IMR-90 (cell line): ENCODE results near the gene PDILT. TPM values are rescaled to one million over a fixed set of nuclear protein-coding genes. Genes with fewer than 3 reads are reported as not detected.

Experiments used
- ATAC-seq: fragments of 200-7000 bp; cut with Tn5 transposase; 2 replicates; pipeline ENCODE4 v1.9.1; 2020; ENCODE audit warnings: low read depth, mild to moderate bottlenecking, moderate library complexity
- BruUV-seq: library from RNA; stranded (reverse); fragments of 400-500 nt; replicated peaks from 2 replicates; lab custom pipeline; 2021; lab: Mats Ljungman, UMichigan
- CTCF ChIA-PET: fragments of 300-600 bp; formaldehyde crosslinking; extraction: SDS; loops from one replicate; lab custom pipeline; 2021; ENCODE audit warnings: antibody characterized with exemption; lab: Yijun Ruan, JAX
- POLR2A ChIA-PET: fragments of 300-600 bp; sonication (Branson Sonifier 250); formaldehyde crosslinking; loops from one replicate; lab custom pipeline; 2022; ENCODE audit warnings: antibody characterized with exemption; ENCODE audit not compliant: unreplicated experiment; lab: Charles Lee
- DNase-seq: peaks from one replicate; pipeline ENCODE4 v3.0.0; 2013
- H2AFZ ChIP-seq: replicated peaks from 2 replicates; pipeline ENCODE3; 2013; ENCODE audit warnings: low read length, mild to moderate bottlenecking; ENCODE audit not compliant: poor library complexity
- H2AK5ac ChIP-seq: 2 replicates; pipeline ENCODE4 v1.6.1; 2013; ENCODE audit warnings: low read depth, low read length, inconsistent platforms
- H2AK9ac ChIP-seq: replicated peaks from 2 replicates; pipeline ENCODE3; 2013; ENCODE audit warnings: mild to moderate bottlenecking, low read depth, low read length, moderate library complexity; ENCODE audit not compliant: poor library complexity
- H2BK120ac ChIP-seq: 2 replicates; pipeline ENCODE4 v1.6.1; 2013; ENCODE audit warnings: low read depth, low read length, inconsistent platforms
- H2BK15ac ChIP-seq: 3 replicates; pipeline ENCODE4 v1.6.1; 2013; ENCODE audit warnings: low read depth, low read length, inconsistent platforms
- H2BK20ac ChIP-seq: 2 replicates; pipeline ENCODE4 v1.6.1; 2013; ENCODE audit warnings: low read depth, mild to moderate bottlenecking, inconsistent platforms, low read length, moderate library complexity
- H2BK5ac ChIP-seq: 2 replicates; pipeline ENCODE4 v1.6.1; 2013; ENCODE audit warnings: mild to moderate bottlenecking, low read depth, low read length, inconsistent platforms; ENCODE audit not compliant: poor library complexity, severe bottlenecking
- H3K14ac ChIP-seq: replicated peaks from 2 replicates; pipeline ENCODE4 v1.6.1; 2013; ENCODE audit warnings: low read depth, low read length, inconsistent platforms
- H3K18ac ChIP-seq: 2 replicates; pipeline ENCODE4 v1.6.1; 2013; ENCODE audit warnings: low read depth, low read length, control low read depth
- H3K23ac ChIP-seq: 2 replicates; pipeline ENCODE4 v1.6.1; 2013; ENCODE audit warnings: low read depth, low read length, inconsistent platforms
- H3K27ac ChIP-seq: 2 replicates; pipeline ENCODE4 v1.5.1; 2013; ENCODE audit warnings: mild to moderate bottlenecking, control low read depth, low read length; ENCODE audit not compliant: insufficient read depth
- H3K27me3 ChIP-seq: 2 replicates; pipeline ENCODE4 v1.6.1; 2013; ENCODE audit warnings: low read length; ENCODE audit not compliant: control insufficient read depth, insufficient read depth
- H3K36me3 ChIP-seq: 2 replicates; pipeline ENCODE4 v1.6.1; 2013; ENCODE audit warnings: low read length, mixed read lengths; ENCODE audit not compliant: control insufficient read depth, insufficient read depth
- H3K4ac ChIP-seq: 2 replicates; pipeline ENCODE4 v1.6.1; 2013; ENCODE audit warnings: low read depth, low read length, inconsistent platforms
- H3K4me1 ChIP-seq: 2 replicates; pipeline ENCODE4 v1.6.1; 2013; ENCODE audit warnings: low read length, mixed read lengths; ENCODE audit not compliant: control insufficient read depth, insufficient read depth
- H3K4me2 ChIP-seq: 2 replicates; pipeline ENCODE4 v1.6.1; 2013; ENCODE audit warnings: low read depth, mild to moderate bottlenecking, control low read depth, low read length, moderate library complexity
- H3K4me3 ChIP-seq: 2 replicates; pipeline ENCODE4 v1.5.1; 2013; ENCODE audit warnings: low read depth, mild to moderate bottlenecking, control low read depth, low read length, moderate library complexity; ENCODE audit not compliant: insufficient read depth
- H3K56ac ChIP-seq: 2 replicates; pipeline ENCODE4 v1.6.1; 2013; ENCODE audit warnings: low read length, inconsistent platforms; ENCODE audit not compliant: insufficient read depth; ENCODE audit errors: extremely low read depth
- H3K79me1 ChIP-seq, 2 experiments: 2 replicates each; pipeline ENCODE4 v1.6.1; 2013; ENCODE audit warnings: low read length in 2 of 2, inconsistent platforms in 1 of 2, low read depth in 1 of 2
- H3K9ac ChIP-seq: 2 replicates; pipeline ENCODE4 v1.6.1; 2013; ENCODE audit warnings: low read depth, low read length, control low read depth
- H3K9me1 ChIP-seq: 2 replicates; pipeline ENCODE4 v1.6.1; 2013; ENCODE audit warnings: low read length, inconsistent platforms; ENCODE audit not compliant: insufficient read depth
- H3K9me3 ChIP-seq: 2 replicates; pipeline ENCODE4 v1.6.1; 2013; ENCODE audit warnings: low read length; ENCODE audit not compliant: control insufficient read depth, insufficient read depth
- H4K20me1 ChIP-seq: 2 replicates; pipeline ENCODE4 v1.6.1; 2013; ENCODE audit warnings: low read length, inconsistent platforms; ENCODE audit not compliant: insufficient read depth
- H4K5ac ChIP-seq: 2 replicates; pipeline ENCODE4 v1.6.1; 2013; ENCODE audit warnings: mild to moderate bottlenecking, low read depth, low read length, control low read depth
- H4K8ac ChIP-seq, 2 experiments: 2 replicates each; pipeline ENCODE4 v1.6.1; 2013; ENCODE audit warnings: low read depth in 2 of 2, low read length in 2 of 2, control low read depth in 1 of 2, inconsistent platforms in 1 of 2
- H4K91ac ChIP-seq: 2 replicates; pipeline ENCODE4 v1.6.1; 2013; ENCODE audit warnings: low read depth, low read length, inconsistent platforms; ENCODE audit not compliant: insufficient read depth
- CEBPB ChIP-seq: IDR thresholded peaks from 2 replicates; pipeline ENCODE4 v1.6.1; 2012; ENCODE audit warnings: low read depth, low read length, improper control_type of control experiment
- CTCF ChIP-seq: conservative IDR thresholded peaks from 2 replicates; pipeline ENCODE4 v1.5.1; 2012; ENCODE audit warnings: mild to moderate bottlenecking, low read depth, low read length, improper control_type of control experiment
- ELK1 ChIP-seq: fragments of 150-350 bp; IDR thresholded peaks from 2 replicates; pipeline ENCODE4 v1.6.1; 2016; ENCODE audit warnings: low read depth, mild to moderate bottlenecking, low read length, moderate library complexity, borderline replicate concordance
- MXI1 ChIP-seq: IDR thresholded peaks from 2 replicates; pipeline ENCODE4 v1.6.1; 2012; ENCODE audit warnings: low read depth, mild to moderate bottlenecking, low read length, moderate library complexity, borderline replicate concordance
- POLR2A ChIP-seq: IDR thresholded peaks from 2 replicates; pipeline ENCODE4 v1.6.1; 2012; ENCODE audit warnings: mild to moderate bottlenecking, low read depth, low read length
- RAD21 ChIP-seq: IDR thresholded peaks from 2 replicates; pipeline ENCODE4 v1.6.1; 2012; ENCODE audit warnings: low read length, improper control_type of control experiment
- WGBS, 2 experiments: methylation state at CpG; one replicate each; pipeline versions ENCODE4 v1.1.5 to v1.1.7; 2013; ENCODE audit warnings: missing lambda C conversion rate in 2 of 2; ENCODE audit not compliant: insufficient read length in 1 of 2; ENCODE audit errors: extremely low coverage in 2 of 2; 5-methylcytosine and 5-hydroxymethylcytosine counted together
- dilution Hi-C: fragments of 300-500 bp; cut with HindIII; formaldehyde crosslinking; loops from one replicate; pipeline ENCODE4 v1.14.3; 2018; ENCODE audit warnings: low sequenced_read_pairs; ENCODE audit not compliant: unreplicated experiment
- in situ Hi-C: fragments of 300-500 bp; cut with MboI; formaldehyde crosslinking; loops from 3 replicates; pipeline ENCODE4 v1.14.3; 2019; ENCODE audit warnings: low sequenced_read_pairs, inconsistent platforms, mixed read lengths
- intact Hi-C: fragments of 100-400 bp; cut with micrococcal nuclease; formaldehyde crosslinking; loops from 2 replicates; pipeline ENCODE4 v1.10.0; 2022
- polyA plus RNA-seq, 3 experiments: library from polyadenylated mRNA; depleted of rRNA; stranded (reverse); fragments of >200 nt; gene quantifications; 2 replicates each; pipeline ENCODE4 v1.2.3, GENCODE V29; 2012; ENCODE audit warnings: low replicate concordance in 1 of 3
- total RNA-seq: library from RNA; depleted of rRNA; stranded (reverse); fragments of >200 nt; gene quantifications from 2 replicates; pipeline ENCODE4 v1.2.3, GENCODE V29; 2012

PDILT gene
- total and polyA plus RNA-seq, 2 of the 4 experiments (the other 2 are of a cell fraction): not detected

- no peaks in the 10 kb centered on the region for H3K9me1 ChIP-seq
- dilution Hi-C loops: no loop called here
- intact Hi-C loops: no loop called here
Measured at GRCh38 chr16:20336955-20337354, 67.6 kb downstream of the PDILT start.

More at GRCh38 chr16:20336955-20337354, 67.6 kb downstream of the PDILT start:
- no peak overlapping the region for H4K5ac ChIP-seq
- H3K14ac ChIP-seq: no peak overlapping the region
- no peak overlapping the region for H2AK9ac ChIP-seq
- H2BK120ac ChIP-seq: no peak overlapping the region
- WGBS, 2 experiments: no CpG with 5 or more reads among the region's 2 CpGs
- H2BK20ac ChIP-seq: no peak overlapping the region
- H4K20me1 ChIP-seq: no peaks in the 10 kb centered on the region
- ATAC-seq (no peak), DNase-seq (no peak)
- no peak overlapping the region for H3K4ac ChIP-seq
- H3K4me1 ChIP-seq: no peaks in the 10 kb centered on the region
- no peak overlapping the region for H2AK5ac ChIP-seq
- H4K91ac ChIP-seq: no peak overlapping the region
- H3K9ac ChIP-seq: no peak overlapping the region
- no peak overlapping the region for H2AFZ ChIP-seq
- H3K18ac ChIP-seq: no peak overlapping the region
- no peak overlapping the region for H3K4me3 ChIP-seq
- no peaks in the 10 kb centered on the region for H3K36me3 ChIP-seq
- no peak overlapping the region for H4K8ac ChIP-seq
- no peak overlapping the region for H3K27ac ChIP-seq
- in situ Hi-C loops: loop anchor here (25.0 kb wide), 1 partner anchor 175 kb away; no protein-coding TSS in a partner anchor
- BruUV-seq: no TSS peak
- H2BK5ac ChIP-seq: no peak overlapping the region
- ChIA-PET CTCF (no interaction called here), POLR2A (no interaction called here)
- no peak overlapping the region for H3K23ac ChIP-seq
- H2BK15ac ChIP-seq: no peak overlapping the region
- no peaks in the 10 kb centered on the region for H3K79me1 ChIP-seq
- no peaks in the 10 kb centered on the region for H3K27me3 ChIP-seq
- H3K56ac ChIP-seq: no peak overlapping the region
- H3K4me2 ChIP-seq: no peak overlapping the region
- TF ChIP-seq CTCF (no peak), RAD21 (no peak), POLR2A (no peak), ELK1 (no peak), CEBPB (no peak), MXI1 (no peak)
- H3K9me3 ChIP-seq: peaks cover 16% of the 10 kb centered on the region
